GM18868 (cell line): ENCODE results near the gene NCBP3.
"Not testable (repeated sequence)": the region's sequence is repeated elsewhere in the genome, so short reads cannot be mapped to it uniquely, and the experiment has no call there.

Source experiments
- ATAC-seq: cut with Tn5 transposase; IDR thresholded peaks from one replicate; pipeline ENCODE4 v1.9.1; 2021; ENCODE audit warnings: mild to moderate bottlenecking, moderate library complexity; ENCODE audit not compliant: unreplicated experiment

Gene NCBP3

DNA sequence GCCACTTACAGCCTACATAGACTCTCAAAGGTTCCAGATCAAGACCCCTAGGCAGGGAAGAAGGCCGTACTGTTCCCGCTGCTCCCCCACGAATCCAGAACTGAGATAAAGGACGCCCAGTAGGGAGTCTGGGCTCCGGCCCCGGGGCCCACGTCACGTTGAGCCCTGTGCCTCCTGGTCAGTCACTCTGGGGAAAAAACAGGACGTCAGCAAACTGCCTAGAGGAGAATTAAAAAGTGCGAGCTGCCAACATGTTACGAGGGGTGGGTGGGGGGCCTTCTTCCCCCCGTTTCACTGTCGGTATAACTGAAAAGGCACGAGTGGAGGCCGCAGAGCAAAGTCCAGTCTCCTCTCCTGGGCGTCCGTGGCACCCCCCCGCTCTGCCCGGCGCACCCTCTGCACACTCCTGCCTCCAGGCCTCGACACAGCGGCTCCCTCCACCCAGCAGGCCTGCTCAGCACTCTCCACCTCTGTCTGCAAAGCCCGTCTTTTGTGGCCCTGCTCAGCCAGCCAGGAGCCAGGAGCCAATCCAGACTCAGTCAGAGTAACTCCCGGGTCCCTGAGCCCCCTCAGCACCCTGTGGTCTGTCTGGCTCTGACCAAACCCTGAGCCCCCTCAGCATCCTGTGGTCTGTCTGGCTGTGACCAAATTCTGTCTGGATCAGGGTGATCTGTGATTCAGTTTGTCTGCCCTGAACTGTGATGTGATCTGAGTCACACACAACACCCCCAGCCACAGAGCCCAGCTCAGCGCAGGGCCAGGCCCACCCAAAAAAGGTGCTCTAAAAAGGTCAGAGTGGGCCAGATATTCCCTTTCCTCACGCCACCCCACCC, 51.3 kb downstream of the NCBP3 start:
- no peak for ATAC-seq

DNA sequence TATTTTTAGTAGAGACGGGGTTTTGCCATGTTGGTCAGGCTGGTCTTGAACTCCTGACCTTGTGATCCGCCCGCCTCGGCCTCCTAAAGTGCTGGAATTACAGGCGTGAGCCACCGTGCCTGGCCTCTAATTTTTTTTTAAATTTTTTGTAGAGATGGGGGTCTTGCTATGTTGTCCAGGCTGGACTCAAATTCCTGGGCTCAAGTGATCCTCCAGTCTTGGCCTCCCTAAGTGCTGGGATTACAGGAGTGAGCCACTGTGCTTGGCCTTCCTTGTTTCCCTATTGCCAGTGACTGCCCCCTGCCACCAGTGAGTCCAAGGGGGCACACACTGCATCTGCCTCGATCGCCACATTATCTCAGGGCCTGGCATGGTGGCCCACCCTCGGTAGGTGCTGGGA, 51.9 kb downstream of the NCBP3 start:
- not testable (repeated sequence) for ATAC-seq

DNA sequence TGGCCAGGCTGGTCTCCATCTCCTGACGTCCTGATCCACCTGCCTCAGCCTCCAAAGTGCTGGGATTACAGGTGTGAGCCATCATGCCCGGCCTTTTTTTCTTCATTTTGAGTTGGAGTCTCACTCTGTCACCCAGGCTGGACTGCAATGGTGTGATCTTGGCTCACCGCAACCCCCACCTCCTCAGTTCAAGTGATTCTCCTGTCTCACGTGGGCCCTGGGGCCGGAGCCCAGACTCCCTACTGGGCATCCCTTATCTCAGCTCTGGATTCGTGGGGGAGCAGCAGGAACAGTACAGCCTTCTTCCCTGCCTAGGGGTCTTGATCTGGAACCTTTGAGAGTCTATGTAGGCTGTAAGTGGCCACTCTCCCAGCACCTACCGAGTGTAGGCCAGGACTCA, 52.8 kb downstream of the NCBP3 start:
- not testable (repeated sequence) for ATAC-seq

DNA sequence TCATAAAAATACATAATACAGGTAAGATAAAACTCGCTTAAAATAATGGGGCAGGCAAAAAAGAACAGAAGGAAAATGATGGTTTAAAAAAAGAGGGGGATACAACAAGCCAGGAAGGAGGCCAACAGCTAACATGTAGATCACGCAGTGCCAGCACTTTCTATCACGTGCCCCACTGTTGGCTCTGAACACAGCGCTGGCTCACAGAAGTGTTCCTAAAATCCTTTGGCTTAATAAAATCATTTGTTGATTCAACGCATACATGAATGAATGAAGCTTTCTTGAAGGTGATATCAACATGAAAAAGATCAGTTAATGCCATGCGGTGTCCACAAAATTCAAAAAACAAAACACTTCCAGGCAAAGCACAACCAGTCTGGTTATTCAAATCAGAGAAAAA, 53.6 kb downstream of the NCBP3 start:
- ATAC-seq = no peak

DNA sequence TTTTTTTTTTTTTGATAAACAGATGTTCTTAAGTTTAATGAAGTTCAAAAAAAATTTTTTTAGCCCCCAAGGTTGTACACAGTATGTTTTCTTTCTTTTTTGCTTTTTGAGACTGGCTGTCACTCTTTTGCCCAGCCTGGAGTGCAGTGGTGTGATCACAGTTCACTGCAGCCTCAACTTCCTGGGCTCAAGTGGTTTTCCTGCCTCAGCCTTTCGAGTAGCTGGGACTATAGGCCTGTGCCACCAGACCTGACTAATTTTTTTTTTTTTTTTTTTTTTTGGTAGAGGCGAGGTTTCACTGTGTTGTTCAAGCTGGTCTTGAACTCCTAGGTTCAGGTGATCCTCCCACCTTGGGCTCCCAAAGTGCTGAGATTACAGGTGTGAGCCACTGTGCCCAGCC, 57.8 kb downstream of the NCBP3 start:
- ATAC-seq = no peak

DNA sequence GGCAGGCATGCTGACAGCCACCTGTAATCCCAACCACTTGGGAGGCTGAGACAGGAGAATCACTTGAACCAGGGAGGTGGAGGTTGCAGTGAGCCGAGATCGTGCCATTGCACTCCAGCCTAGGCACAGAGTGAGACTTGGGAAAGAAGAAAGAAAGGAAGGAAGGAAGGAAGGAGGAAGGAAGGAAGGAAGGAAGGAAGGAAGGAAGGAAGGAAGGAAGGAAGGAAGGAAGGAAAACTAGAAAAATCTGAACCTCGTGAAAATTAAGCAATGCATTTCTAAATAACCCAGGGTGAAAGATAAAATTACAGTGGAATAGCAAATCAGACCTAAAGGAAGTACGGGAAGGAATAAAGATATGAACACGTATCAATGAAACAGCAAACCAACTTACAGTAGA, 60.7 kb downstream of the NCBP3 start:
- not testable (repeated sequence) for ATAC-seq

DNA sequence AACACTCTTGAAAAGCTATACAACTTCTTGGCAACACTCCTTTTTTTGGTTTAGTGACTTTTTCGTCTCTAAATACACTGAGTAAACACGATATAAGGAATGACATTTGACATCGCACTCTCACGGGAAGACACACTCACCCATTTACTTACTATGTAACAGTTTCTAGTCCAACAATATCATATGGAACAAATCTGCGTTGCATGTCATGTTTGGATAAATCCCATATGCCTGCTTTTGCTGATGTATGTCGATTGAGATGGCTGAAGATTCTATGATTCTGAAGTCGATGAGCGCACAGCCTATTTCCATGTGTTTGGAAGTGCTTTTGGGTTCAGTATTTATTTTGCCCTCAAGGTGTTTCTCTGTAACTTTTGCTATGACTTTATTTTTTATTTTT, 63.3 kb downstream of the NCBP3 start:
- ATAC-seq = no peak

DNA sequence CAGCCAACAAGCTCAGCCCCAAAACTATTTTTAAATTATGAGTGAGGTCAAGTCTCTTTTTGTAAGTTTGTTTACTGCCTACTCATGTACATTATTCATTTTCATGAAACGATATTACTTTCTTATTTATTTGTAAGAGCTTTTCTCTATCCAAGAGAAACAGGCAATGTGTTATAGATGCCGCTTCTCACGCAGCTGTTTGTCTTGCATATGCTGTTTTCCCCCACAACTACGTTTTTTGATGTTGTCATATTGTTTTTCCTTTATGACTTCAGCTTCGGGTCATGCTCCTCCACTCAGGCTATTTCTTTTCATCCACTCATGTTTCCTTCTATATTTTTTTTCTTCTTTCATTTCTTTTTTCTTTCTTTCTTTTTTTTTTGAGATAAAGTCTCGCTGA, 65.1 kb downstream of the NCBP3 start:
- ATAC-seq = no peak

DNA sequence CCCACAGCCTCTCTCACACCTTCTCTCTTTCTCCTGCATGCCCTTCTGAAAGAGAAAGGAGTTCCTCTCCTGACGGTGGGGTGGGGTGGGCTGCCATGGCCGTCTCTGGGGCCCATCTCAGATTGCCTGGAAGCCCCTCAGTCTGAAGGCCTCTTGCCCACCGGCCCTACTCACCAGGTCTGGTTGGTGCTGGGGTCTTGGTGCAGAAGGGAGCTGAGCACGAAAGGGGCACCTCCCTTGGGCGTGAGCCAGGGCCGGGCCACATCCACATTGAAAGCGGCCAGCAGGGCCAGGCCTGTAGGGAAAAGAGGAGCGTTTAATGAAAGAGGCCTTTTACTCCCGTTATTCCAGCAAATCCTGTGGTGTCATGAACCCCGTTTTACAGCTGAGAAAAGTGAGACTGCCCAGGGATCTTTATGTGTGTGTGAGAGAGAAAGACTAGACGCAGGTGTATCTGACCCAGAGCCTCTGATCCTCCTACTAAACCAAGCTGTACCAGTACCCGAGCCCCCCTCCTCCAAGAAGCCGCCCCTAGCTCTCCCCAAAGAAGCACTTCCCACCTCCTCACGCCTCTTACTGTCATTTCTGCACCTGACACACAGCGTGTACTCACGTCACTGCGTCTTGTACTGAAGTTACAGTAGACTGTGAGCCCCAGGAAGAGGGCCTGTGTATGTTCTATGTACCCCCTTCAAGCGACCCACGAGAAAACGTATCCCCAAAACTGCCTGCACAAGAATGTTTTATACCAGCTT, 68.5 kb downstream of the NCBP3 start:
- no peak for ATAC-seq

DNA sequence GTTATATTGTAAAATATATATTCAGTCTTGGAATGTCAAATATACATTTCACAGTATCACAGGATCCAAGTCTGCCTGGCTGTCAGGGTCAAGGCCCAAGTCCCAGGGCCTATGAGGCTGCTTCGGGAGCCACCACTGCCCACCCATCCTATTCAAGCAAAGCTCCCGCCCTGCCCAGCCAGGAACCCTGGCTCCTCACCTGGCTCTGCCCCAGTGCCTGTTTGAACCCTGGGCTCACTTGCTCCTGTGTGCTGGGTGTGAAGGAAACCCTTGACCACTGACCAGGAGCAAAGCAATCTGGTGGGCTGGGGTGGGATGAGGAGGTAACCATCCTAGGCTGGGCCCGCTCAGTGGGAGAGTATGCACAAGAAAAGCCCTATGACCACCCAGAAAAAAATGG, 72.1 kb downstream of the NCBP3 start:
- ATAC-seq = no peak

DNA sequence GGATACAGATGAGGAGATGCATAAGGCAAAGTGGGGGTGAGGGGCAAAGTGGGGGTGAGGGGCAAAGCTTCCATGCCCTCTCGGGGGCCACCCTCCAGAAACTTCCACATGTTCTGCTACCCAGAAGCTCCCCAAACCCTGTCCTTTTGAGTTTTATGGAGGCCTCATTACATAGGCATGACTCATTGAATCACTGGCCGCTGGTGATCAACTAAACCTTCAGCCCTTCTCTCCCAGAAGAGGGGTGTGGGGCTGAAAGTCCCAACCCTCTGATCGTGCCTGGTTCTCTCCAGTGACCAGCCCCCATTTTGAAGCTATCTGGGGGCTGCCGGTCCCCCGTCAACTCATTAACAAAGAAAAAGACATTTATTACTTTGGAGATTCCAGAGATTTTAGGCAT, 72.5 kb downstream of the NCBP3 start:
- ATAC-seq = no peak

DNA sequence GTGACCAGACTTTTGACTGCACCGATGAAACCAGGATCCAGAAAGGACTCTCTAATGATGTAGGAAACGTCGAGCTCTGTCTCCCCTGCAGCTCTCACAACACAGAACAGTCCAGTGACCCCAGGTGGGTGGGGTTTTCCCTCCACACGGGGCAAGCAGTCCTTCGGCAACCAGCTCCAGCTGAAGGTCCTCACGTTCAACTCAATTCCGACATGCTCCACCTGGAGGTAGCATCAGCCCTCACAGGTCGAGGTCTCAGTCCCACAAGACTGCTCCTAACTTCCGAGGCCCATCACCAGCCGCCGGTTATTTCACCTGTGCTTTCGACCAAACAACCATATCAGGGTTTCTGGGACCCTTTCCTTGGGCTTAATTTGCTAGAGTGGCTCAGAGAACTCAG, 73.3 kb downstream of the NCBP3 start:
- no peak for ATAC-seq

DNA sequence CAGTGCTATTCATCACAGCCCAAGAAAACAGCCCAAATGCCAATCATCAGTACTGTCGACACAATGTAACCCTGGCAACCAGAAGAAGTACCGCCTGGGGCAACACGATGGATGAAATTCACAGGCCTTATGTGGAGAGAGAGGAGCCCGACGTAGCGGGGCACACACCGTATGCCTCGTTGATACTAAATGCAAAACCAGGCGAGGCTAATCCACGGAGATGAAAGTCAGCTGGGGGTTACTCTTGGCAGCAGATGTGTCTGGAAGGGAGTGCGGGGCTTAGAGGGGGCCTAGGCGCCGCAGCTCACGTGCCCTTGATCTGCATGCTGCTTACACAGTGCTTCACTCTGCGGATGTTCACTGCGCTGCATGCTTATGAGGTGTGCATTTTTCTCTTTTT, 74.9 kb downstream of the NCBP3 start:
- no peak for ATAC-seq

DNA sequence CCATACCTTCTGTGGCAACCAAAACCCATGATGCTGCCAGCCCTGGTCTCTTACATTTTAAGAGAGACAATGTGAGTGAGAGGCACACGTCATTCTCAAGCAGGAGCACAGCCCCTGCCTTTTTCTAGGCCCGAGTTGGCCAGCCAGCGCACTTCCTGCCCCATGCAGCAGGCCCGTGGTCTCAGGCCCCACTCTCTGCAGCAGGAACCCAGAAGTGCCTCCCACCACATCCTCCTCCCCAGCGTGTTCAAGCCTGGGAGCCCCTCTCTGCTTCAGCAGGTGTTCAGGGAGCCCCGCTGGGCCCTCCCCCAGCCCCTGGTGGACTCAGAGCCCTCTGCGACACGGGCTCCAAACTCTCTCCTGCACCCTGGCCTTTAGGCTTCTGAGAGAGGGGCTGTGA, 75.6 kb downstream of the NCBP3 start:
- ATAC-seq = no peak

DNA sequence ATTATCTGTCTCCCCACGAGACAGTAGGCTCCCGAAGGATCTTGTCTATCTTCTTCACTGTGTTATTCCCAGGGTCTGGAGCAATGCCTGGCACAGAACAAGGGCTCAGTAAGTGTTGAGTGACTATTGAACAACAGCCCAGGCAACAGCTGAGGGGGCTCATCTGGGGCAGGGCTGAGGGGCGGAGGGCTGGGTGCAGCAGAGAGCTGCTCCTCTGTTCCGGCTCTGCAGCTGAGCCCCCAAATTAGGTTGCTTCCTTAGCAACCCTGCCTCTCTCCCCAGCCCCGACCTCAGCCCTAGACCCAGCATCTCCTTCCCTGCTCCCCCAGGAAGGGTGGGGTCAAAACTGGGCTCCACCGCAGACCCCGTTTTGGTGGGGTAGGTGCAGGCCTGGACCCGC, 77.3 kb downstream of the NCBP3 start:
- ATAC-seq = no peak

DNA sequence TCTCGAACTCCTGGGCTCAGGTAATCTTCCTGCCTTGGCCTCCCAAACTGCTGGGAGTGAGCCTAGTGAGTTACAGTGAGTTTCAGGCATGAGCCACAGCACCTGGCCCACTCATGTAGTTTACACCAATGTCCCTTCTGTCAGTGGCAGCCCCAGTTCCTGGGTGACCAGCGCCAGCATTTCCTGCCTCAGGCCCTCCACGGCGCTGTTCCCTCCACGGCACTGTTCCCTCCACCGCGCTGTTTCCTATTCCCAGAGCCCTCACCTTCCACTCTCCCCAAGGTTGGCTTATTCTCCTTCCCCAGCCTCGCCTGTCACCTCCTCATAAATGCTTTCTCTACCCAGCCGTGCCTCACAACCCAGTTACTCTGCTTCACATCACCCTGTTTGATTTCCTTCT, 77.7 kb downstream of the NCBP3 start:
- no peak for ATAC-seq

DNA sequence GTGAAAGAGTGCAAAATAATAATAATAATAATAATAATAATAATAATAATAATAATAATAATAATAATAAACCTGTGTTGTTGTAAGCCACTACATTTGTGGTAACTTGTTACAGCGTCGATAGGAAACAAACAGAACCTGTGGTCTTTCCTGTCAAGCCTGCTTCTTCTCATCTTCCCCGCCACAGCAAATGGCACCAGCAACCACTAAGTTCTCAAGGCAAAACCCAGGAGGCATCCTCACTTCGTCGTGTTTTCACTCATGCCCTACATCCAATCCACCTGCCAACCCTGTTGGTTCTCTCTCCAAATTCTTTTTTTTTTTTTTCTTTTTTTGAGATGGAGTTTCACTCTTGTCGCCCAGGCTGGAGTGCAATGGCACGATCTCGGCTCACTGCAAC, 79.3 kb downstream of the NCBP3 start:
- ATAC-seq = no peak

DNA sequence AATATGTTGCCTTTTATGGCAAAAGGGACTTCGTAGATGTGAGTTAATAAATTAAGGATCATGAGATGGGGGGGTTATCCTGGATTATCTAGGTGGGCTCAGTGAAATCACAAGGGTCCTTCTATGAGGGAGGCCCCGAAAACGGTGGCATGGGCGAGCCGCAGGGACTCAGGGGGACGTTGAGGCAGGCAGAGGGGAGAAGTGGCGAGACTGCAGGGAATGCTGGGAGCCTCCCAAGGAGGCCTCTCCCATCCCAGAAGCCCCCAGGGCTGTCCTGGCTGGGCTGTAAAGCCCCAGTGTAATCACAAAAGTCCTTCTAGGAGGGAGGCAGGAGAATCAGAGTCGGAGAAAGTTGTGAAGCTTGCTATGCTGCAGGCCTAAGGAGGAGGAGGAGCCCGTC, 80.1 kb downstream of the NCBP3 start:
- ATAC-seq = no peak

DNA sequence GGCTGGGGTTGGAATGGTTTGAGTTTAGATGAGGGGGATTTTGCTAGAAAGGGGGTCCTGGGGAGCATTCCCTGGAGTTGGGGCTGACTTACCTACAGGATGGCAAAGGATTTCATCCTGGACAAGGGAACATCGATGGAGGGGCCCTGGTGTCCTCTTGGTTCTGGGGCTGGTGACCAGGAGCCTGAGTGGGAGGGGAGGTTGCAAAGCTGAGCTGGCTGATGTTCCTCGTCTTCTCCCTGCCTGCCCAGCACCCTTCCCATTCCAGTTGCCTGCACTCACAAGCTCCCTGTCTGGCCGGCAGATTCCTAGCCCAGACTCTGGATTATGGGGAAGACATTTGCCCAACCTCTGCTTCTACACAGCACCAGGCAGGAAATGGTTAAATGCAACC, 82.3 kb downstream of the NCBP3 start:
- no peak for ATAC-seq

DNA sequence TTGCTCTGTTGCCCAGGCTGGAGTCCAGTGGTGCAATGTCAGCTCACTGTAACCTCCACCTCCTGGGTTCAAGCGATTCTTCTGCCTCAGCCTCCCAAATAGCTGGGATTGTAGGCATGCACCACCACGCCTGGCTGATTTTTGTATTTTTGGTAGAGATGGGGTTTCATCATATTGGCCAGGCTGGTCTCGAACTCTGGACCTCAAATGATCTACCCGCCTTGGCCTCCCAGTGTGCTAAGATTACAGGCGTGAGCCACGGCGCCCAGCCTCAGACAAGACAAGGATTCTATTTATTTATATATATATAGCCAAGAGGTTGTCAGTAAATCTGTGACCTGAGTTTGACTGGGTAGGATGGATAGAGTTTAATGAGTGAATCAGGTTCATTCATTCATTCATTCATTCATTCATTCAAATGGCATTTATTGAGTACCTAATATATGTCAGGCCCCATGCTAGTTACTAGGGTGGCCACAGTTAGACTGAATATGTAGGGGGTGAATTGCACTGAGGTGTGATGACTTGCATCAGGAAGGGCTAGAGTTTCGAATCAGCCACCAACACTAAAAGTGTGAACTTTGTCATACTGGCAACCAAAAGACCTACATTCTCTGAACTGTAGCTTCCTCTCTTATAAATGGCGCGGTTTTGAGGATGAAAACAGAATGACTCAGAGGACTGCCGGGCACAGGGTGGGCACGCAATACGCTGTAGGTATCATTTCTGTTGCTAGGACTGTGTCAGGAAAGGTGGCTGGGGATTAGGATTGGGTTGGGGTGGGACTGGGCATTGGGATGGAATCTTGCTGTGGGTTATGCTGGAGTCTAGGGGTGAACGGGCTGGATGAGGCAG, 82.9 kb downstream of the NCBP3 start:
- peak; percentile 68 for ATAC-seq

DNA sequence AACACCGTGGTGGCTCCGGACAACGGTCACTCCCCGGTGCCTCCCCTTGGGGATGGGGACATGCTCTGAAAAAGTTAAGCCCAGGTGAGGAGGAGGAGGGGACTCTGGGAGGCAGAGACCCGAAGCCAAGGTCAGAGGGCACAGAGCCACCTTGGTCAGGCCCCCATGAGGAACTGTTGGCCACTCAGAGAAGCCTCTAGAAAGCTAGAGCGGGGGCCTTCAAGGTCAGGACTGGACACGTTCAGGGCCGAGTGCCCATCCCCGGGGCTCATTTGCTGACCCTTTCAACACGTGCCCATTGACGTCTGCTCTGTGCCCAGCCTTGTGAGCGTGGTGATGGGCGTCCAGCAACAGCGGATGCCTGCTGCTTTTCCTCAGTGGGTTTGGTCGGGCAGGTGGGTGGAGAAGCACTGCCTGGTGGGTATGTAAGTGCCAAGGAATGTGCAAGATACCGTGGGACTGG, 84.1 kb downstream of the NCBP3 start:
- no peak for ATAC-seq
